ENCODE measurements around the gene ZBTB46.
"Not testable (repeated sequence)": the region's sequence is repeated elsewhere in the genome, so short reads cannot be mapped to it uniquely, and the experiment has no call there.

- TF ChIP-seq, protein P1, sequence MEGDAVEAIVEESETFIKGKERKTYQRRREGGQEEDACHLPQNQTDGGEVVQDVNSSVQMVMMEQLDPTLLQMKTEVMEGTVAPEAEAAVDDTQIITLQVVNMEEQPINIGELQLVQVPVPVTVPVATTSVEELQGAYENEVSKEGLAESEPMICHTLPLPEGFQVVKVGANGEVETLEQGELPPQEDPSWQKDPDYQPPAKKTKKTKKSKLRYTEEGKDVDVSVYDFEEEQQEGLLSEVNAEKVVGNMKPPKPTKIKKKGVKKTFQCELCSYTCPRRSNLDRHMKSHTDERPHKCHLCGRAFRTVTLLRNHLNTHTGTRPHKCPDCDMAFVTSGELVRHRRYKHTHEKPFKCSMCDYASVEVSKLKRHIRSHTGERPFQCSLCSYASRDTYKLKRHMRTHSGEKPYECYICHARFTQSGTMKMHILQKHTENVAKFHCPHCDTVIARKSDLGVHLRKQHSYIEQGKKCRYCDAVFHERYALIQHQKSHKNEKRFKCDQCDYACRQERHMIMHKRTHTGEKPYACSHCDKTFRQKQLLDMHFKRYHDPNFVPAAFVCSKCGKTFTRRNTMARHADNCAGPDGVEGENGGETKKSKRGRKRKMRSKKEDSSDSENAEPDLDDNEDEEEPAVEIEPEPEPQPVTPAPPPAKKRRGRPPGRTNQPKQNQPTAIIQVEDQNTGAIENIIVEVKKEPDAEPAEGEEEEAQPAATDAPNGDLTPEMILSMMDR (IDR thresholded peaks at IDR 0.05), result not testable (repeated sequence)
- TF ChIP-seq POLR2A (IDR thresholded peaks at IDR 0.05), result not testable (repeated sequence)
These were observed 43.2 kb upstream of the ZBTB46 start for GRCh38 chr20:63874241-63874640.

All from tibial nerve (tissue), 3 donors.